GM12878 (cell line): Measurements from ENCODE around the gene MDC1. TPM values are rescaled to one million over a fixed set of nuclear protein-coding genes. Genes with fewer than 3 reads are reported as not detected.
"Not testable (repeated sequence)": the region's sequence is repeated elsewhere in the genome, so short reads cannot be mapped to it uniquely, and the experiment has no call there.

Experiments used
- ATAC-seq: fragments of 200-7000 bp; cut with Tn5 transposase; 3 replicates; pipeline ENCODE4 v1.9.1; 2020; ENCODE audit warnings: mild to moderate bottlenecking, moderate library complexity
- BruUV-seq: library from RNA; stranded (reverse); fragments of 400-500 nt; replicated peaks from 2 replicates; lab custom pipeline; 2021; lab: Mats Ljungman, UMichigan
- CTCF ChIA-PET: fragments of 300-600 bp; sonication (Branson Sonifier 250); formaldehyde crosslinking; extraction: SDS; loops from one replicate; lab custom pipeline; 2021; ENCODE audit warnings: inconsistent platforms; lab: Yijun Ruan, JAX
- POLR2A ChIA-PET: fragments of 350-600 bp; formaldehyde crosslinking; extraction: SDS; loops from one replicate; lab custom pipeline; 2021; ENCODE audit warnings: inconsistent platforms; lab: Charles Lee
- RAD21 ChIA-PET: fragments of 300-600 bp; sonication (Branson Sonifier 250); formaldehyde crosslinking; loops from one replicate; lab custom pipeline; 2023; ENCODE audit warnings: antibody characterized with exemption; ENCODE audit not compliant: unreplicated experiment; lab: Charles Lee
- SMC1A ChIA-PET: fragments of 300-600 bp; sonication (Branson Sonifier 250); formaldehyde crosslinking; loops from one replicate; lab custom pipeline; 2023; ENCODE audit not compliant: unreplicated experiment, uncharacterized antibody; lab: Charles Lee
- DNase-seq: peaks from one replicate; pipeline ENCODE4 v3.0.0-alpha.2; 2011; ENCODE audit warnings: low read depth, low spot score
- FAIRE-seq: peaks from 3 replicates; lab custom pipeline; 2011; peaks lifted over from hg19 to GRCh38; lab: Jason Lieb, UNC
- H2AFZ ChIP-seq: 2 replicates; pipeline ENCODE4 v1.6.0; 2011; ENCODE audit warnings: low read depth, low read length, control low read depth; ENCODE audit not compliant: control insufficient read depth
- H3K27ac ChIP-seq: 2 replicates; pipeline ENCODE4 v1.5.1; 2011; ENCODE audit warnings: control low read depth; ENCODE audit not compliant: control insufficient read depth, insufficient read depth
- H3K27me3 ChIP-seq, 2 experiments: replicated peaks in 1 of 2; 2 replicates each; pipeline versions ENCODE4 v1.6.0 to v1.6.1; 2011; ENCODE audit warnings: low read length in 1 of 2; ENCODE audit not compliant: control insufficient read depth in 2 of 2, insufficient read depth in 2 of 2
- H3K36me3 ChIP-seq, 2 experiments: 2 replicates each; pipeline ENCODE4 v1.5.1; 2011; ENCODE audit warnings: low read length in 1 of 2; ENCODE audit not compliant: control insufficient read depth in 2 of 2, insufficient read depth in 2 of 2
- H3K4me1 ChIP-seq: 2 replicates; pipeline ENCODE4 v1.6.1; 2011; ENCODE audit warnings: mild to moderate bottlenecking, low read length, moderate library complexity, mixed read lengths; ENCODE audit not compliant: control insufficient read depth, insufficient read depth
- H3K4me2 ChIP-seq: 2 replicates; pipeline ENCODE4 v1.6.0; 2011; ENCODE audit warnings: control low read depth; ENCODE audit not compliant: control insufficient read depth, insufficient read depth
- H3K4me3 ChIP-seq: fragments of 200-600 bp; sonication (generic); 2 replicates; pipeline ENCODE4 v1.5.1; 2016
- H3K79me2 ChIP-seq: 2 replicates; pipeline ENCODE4 v1.6.0; 2011; ENCODE audit warnings: low read length; ENCODE audit not compliant: control insufficient read depth, insufficient read depth
- H3K9ac ChIP-seq: 2 replicates; pipeline ENCODE4 v1.8.0; 2011; ENCODE audit warnings: low read length, control low read depth, mixed read lengths; ENCODE audit not compliant: control insufficient read depth, insufficient read depth
- H3K9me3 ChIP-seq: replicated peaks from 3 replicates; pipeline ENCODE4 v1.5.1; 2011; ENCODE audit warnings: mild to moderate bottlenecking, low read length; ENCODE audit not compliant: control insufficient read depth, insufficient read depth
- H4K20me1 ChIP-seq: 2 replicates; pipeline ENCODE4 v1.6.0; 2011; ENCODE audit not compliant: control insufficient read depth, insufficient read depth
- POLR2A ChIP-seq: IDR thresholded peaks from 2 replicates; pipeline ENCODE4 v1.6.1; 2011; ENCODE audit warnings: low read depth, mild to moderate bottlenecking, low read length
- POLR2AphosphoS5 ChIP-seq: IDR thresholded peaks from 2 replicates; pipeline ENCODE4 v1.6.1; 2011; ENCODE audit warnings: mild to moderate bottlenecking, low read length, inconsistent platforms
- WGBS: methylation state at CpG from one replicate; pipeline ENCODE4 v1.1.6; 2016; ENCODE audit warnings: low lambda C conversion rate; ENCODE audit not compliant: insufficient replicate concordance, insufficient coverage; ENCODE audit errors: missing lambda C conversion rate; 5-methylcytosine and 5-hydroxymethylcytosine counted together
- in situ Hi-C: fragments of 300-500 bp; cut with MboI; formaldehyde crosslinking; loops from 9 replicates; pipeline ENCODE4 v1.14.3; 2018; ENCODE audit warnings: mixed read lengths
- intact Hi-C: fragments of 100-400 bp; cut with micrococcal nuclease; formaldehyde crosslinking; loops from one replicate; pipeline ENCODE4 v1.14.2; 2022; ENCODE audit not compliant: unreplicated experiment
- polyA plus RNA-seq, 11 experiments: library from polyadenylated mRNA; depleted of rRNA in 4 of 11; unstranded in 6 of 11; stranded (reverse) in 5 of 11; fragments of >200 nt; fragmentation: Nextera tagmentation in 4 of 11; fragmentation: Illumina TruSeq in 1 of 11; extraction: Ambion mirVana in 4 of 11; extraction: Trizol in 1 of 11; gene quantifications; 1 replicate in 1 of 11; 2 replicates in 10 of 11; pipeline versions ENCODE4 v1.2.1 to v1.2.3, GENCODE V29; 2011 to 2016; ENCODE audit warnings: inconsistent platforms in 2 of 11, missing spikeins in 2 of 11, low read depth in 1 of 11
- total RNA-seq, 4 experiments: library from RNA; depleted of rRNA in 3 of 4; stranded (reverse); fragments of >200 nt in 3 of 4; fragmentation: Illumina TruSeq in 1 of 4; extraction: Trizol in 1 of 4; gene quantifications; 2 replicates each; pipeline versions ENCODE4 v1.2.1 to v1.2.3, GENCODE V29; 2013 to 2021

MDC1 gene
- total and polyA plus RNA-seq, 10 of the 15 experiments (the other 5 are each of a cell fraction or from before 2014, with no cell fraction given), result 5.1 to 62.5 (median 22.4) TPM

- RAD21 ChIA-PET, result interaction anchor here (1.0 to 11.2 kb wide), 9 partner anchors 9 to 190 kb away, joined by 4 to 209 read pairs (median 10); partner anchors contain the start of genes DHX16 and VARS2
- WGBS, result 43% methylated on average over 16 of the region's 16 CpGs
- Histone ChIP-seq H3K9ac (peak overlapping the region; percentile 86), H3K36me3 (peaks cover 21 to 24% of the 10 kb centered on the region in 2 experiments), H3K4me2 (peak overlapping the region; percentile 81), H3K4me3 (peak overlapping the region; percentile 88), H3K4me1 (peaks cover 12% of the 10 kb centered on the region), H3K79me2 (peaks cover 69% of the 10 kb centered on the region)
- ATAC-seq, DNase-seq, H3K27me3 ChIP-seq, H2AFZ ChIP-seq, BruUV-seq, H3K27ac ChIP-seq, in situ Hi-C loops, H4K20me1 ChIP-seq, H3K9me3 ChIP-seq, intact Hi-C loops: not testable (repeated sequence)
- TF ChIP-seq POLR2A (peak; percentile 17; the same call in 1 of the 2 replicates), POLR2AphosphoS5 (0 out of 2 replicates have a peak, but pooled peaks have one; percentile 27)
- peak; percentile 44 for FAIRE-seq
- SMC1A ChIA-PET, result interaction anchor here (0.6 to 17.7 kb wide), 13 partner anchors 8 to 364 kb away, joined by 3 to 265 read pairs (median 4); partner anchors contain the start of genes DHX16 and MRPS18B
- POLR2A ChIA-PET, result interaction anchor here (0.5 to 11.6 kb wide), 6 partner anchors 14 to 158 kb away, joined by 4 to 200 read pairs (median 12); partner anchors contain the start of gene NRM
- CTCF ChIA-PET, result interaction anchor here (0.6 to 22.7 kb wide), 21 partner anchors 8 to 239 kb away, joined by 3 to 487 read pairs (median 5); partner anchors contain the start of genes DHX16, NRM and VARS2
Measured at GRCh38 chr6:30723159-30723842, 6.2 kb upstream of the MDC1 start.
